A549 (cell line): ENCODE results near the gene PBRM1. TPM values are rescaled to one million over a fixed set of nuclear protein-coding genes. Genes with fewer than 3 reads are reported as not detected.

ENCODE experiments used
- ATAC-seq, 2 experiments: fragments of 200-7000 bp in 1 of 2; fragments of >200 bp in 1 of 2; cut with Nextera tagmentation in 1 of 2; cut with Tn5 transposase in 1 of 2; 3 replicates each; pipeline versions ENCODE4 v1.8.0 to v1.9.1; 2018 to 2020; ENCODE audit warnings: mild to moderate bottlenecking in 1 of 2, moderate library complexity in 1 of 2
- CTCF ChIA-PET: fragments of 300-600 bp; sonication (Branson Sonifier 250); formaldehyde crosslinking; extraction: SDS; loops from one replicate; lab custom pipeline; 2021; ENCODE audit warnings: antibody characterized with exemption, inconsistent platforms; lab: Yijun Ruan, JAX
- POLR2A ChIA-PET: fragments of 350-600 bp; formaldehyde crosslinking; extraction: SDS; loops from one replicate; lab custom pipeline; 2021; ENCODE audit warnings: antibody characterized with exemption, inconsistent platforms; lab: Yijun Ruan, JAX
- DNase-seq, 2 experiments: peaks; one replicate each; pipeline versions ENCODE4 v3.0.0 to v3.0.0-alpha.2; 2011 to 2016; ENCODE audit warnings: low read depth in 1 of 2, low spot score in 1 of 2
- FAIRE-seq: peaks from 2 replicates; lab custom pipeline; 2011; peaks lifted over from hg19 to GRCh38; lab: Jason Lieb, UNC
- H3K27ac ChIP-seq, 2 experiments: fragments of >200 bp; sonication (Bioruptor Twin); formaldehyde crosslinking; 3 replicates each; pipeline ENCODE4 v1.5.1; 2016 to 2017
- H3K4me1 ChIP-seq: fragments of >200 bp; sonication (Bioruptor Twin); formaldehyde crosslinking; 3 replicates; pipeline ENCODE4 v1.6.1; 2016
- H3K4me2 ChIP-seq: fragments of >200 bp; sonication (Bioruptor Twin); formaldehyde crosslinking; 3 replicates; pipeline ENCODE4 v1.6.1; 2016
- H3K4me3 ChIP-seq: fragments of >200 bp; sonication (Bioruptor Twin); formaldehyde crosslinking; 3 replicates; pipeline ENCODE4 v1.5.1; 2016
- H3K9me3 ChIP-seq: fragments of >200 bp; sonication (Bioruptor Twin); formaldehyde crosslinking; 3 replicates; pipeline ENCODE4 v1.6.1; 2016
- ATOH8 ChIP-seq: fragments of 250-450 bp; sonication (Bioruptor Pico); IDR thresholded peaks from 2 replicates; pipeline ENCODE4 v1.5.0; 2020; ENCODE audit warnings: low read depth, mild to moderate bottlenecking, moderate library complexity
- BHLHE40 ChIP-seq: IDR thresholded peaks from 2 replicates; pipeline ENCODE4 v1.6.1; 2012; ENCODE audit warnings: low read depth, low read length, inconsistent platforms
- CBX2 ChIP-seq: fragments of 200-600 bp; sonication (generic); IDR thresholded peaks from 2 replicates; pipeline ENCODE4 v1.6.1; 2016; ENCODE audit warnings: low read depth, mild to moderate bottlenecking, borderline replicate concordance
- CEBPB ChIP-seq, 2 experiments: fragments of >200 bp in 1 of 2; sonication (Bioruptor Twin) in 1 of 2; formaldehyde crosslinking in 1 of 2; IDR thresholded peaks; 2 replicates each; pipeline ENCODE4 v1.6.1; 2012 to 2016
- CHD2 ChIP-seq: fragments of 150-350 bp; IDR thresholded peaks from 2 replicates; pipeline ENCODE4 v1.6.1; 2014; ENCODE audit warnings: low read length; ENCODE audit not compliant: partially characterized antibody
- EHMT2 ChIP-seq: fragments of 200-600 bp; sonication (generic); IDR thresholded peaks from 2 replicates; pipeline ENCODE4 v1.6.1; 2016; ENCODE audit warnings: antibody characterized with exemption, low read depth, mild to moderate bottlenecking, moderate library complexity
- ESRRA ChIP-seq: fragments of 150-350 bp; IDR thresholded peaks from 2 replicates; pipeline ENCODE4 v1.6.1; 2014; ENCODE audit warnings: mild to moderate bottlenecking, low read length, borderline replicate concordance
- FOSL2 ChIP-seq, 2 experiments: fragments of 450-650 bp in 1 of 2; fragments of >200 bp in 1 of 2; sonication (Bioruptor Twin) in 1 of 2; formaldehyde crosslinking; IDR thresholded peaks; 2 replicates each; pipeline versions ENCODE4 v1.5.0 to v1.6.1; 2016 to 2020; ENCODE audit warnings: mild to moderate bottlenecking in 1 of 2, moderate library complexity in 1 of 2
- JUNB ChIP-seq: fragments of >200 bp; sonication (Bioruptor Twin); formaldehyde crosslinking; IDR thresholded peaks from 2 replicates; pipeline ENCODE4 v1.6.1; 2016
- KDM5A ChIP-seq: fragments of 200-600 bp; sonication (generic); IDR thresholded peaks from 2 replicates; pipeline ENCODE4 v1.6.1; 2016; ENCODE audit warnings: antibody characterized with exemption, mild to moderate bottlenecking
- NPAS2 ChIP-seq: fragments of 250-450 bp; sonication (Bioruptor Pico); IDR thresholded peaks from 2 replicates; pipeline ENCODE4 v1.8.0; 2022; ENCODE audit warnings: mild to moderate bottlenecking, moderate library complexity, borderline replicate concordance
- NR3C1 ChIP-seq: fragments of >200 bp; sonication (Bioruptor Twin); formaldehyde crosslinking; IDR thresholded peaks from 3 replicates; pipeline ENCODE4 v1.6.1; 2017
- RAD21 ChIP-seq, 2 experiments: fragments of >200 bp in 1 of 2; sonication (Bioruptor Twin) in 1 of 2; formaldehyde crosslinking in 1 of 2; IDR thresholded peaks in 1 of 2; conservative IDR thresholded peaks in 1 of 2; 2 replicates in 1 of 2; 3 replicates in 1 of 2; pipeline ENCODE4 v1.6.1; 2012 to 2018; ENCODE audit warnings: inconsistent platforms in 1 of 2
- RFX5 ChIP-seq: fragments of 450-650 bp; IDR thresholded peaks from 2 replicates; pipeline ENCODE4 v1.7.1; 2014; ENCODE audit warnings: antibody characterized with exemption, mild to moderate bottlenecking, moderate library complexity
- SMC3 ChIP-seq: fragments of >200 bp; sonication (Bioruptor Twin); formaldehyde crosslinking; IDR thresholded peaks from 3 replicates; pipeline ENCODE4 v1.6.1; 2018; ENCODE audit warnings: inconsistent platforms
- TFCP2L1 ChIP-seq: fragments of 250-450 bp; sonication (Bioruptor Pico); IDR thresholded peaks from 2 replicates; pipeline ENCODE4 v1.5.0; 2021; ENCODE audit warnings: mild to moderate bottlenecking
- WGBS: methylation state at CpG from one replicate; pipeline ENCODE4 v1.1.6; 2017; ENCODE audit errors: missing lambda C conversion rate; 5-methylcytosine and 5-hydroxymethylcytosine counted together
- polyA plus RNA-seq, 4 experiments: library from polyadenylated mRNA; depleted of rRNA in 3 of 4; stranded (reverse); fragments of >200 nt; fragmentation: RNase III in 1 of 4; extraction: RNeasy Plus Mini Kit Qiagen cat#74134 plus additional on column Dnase treatment in 1 of 4; gene quantifications; 2 replicates in 3 of 4; 3 replicates in 1 of 4; pipeline ENCODE4 v1.2.3, GENCODE V29; 2011 to 2017

The PBRM1 gene
- polyA plus RNA-seq, 2 of the 4 experiments (the other 2 are of a cell fraction): 15.0 to 21.6 TPM

DNA sequence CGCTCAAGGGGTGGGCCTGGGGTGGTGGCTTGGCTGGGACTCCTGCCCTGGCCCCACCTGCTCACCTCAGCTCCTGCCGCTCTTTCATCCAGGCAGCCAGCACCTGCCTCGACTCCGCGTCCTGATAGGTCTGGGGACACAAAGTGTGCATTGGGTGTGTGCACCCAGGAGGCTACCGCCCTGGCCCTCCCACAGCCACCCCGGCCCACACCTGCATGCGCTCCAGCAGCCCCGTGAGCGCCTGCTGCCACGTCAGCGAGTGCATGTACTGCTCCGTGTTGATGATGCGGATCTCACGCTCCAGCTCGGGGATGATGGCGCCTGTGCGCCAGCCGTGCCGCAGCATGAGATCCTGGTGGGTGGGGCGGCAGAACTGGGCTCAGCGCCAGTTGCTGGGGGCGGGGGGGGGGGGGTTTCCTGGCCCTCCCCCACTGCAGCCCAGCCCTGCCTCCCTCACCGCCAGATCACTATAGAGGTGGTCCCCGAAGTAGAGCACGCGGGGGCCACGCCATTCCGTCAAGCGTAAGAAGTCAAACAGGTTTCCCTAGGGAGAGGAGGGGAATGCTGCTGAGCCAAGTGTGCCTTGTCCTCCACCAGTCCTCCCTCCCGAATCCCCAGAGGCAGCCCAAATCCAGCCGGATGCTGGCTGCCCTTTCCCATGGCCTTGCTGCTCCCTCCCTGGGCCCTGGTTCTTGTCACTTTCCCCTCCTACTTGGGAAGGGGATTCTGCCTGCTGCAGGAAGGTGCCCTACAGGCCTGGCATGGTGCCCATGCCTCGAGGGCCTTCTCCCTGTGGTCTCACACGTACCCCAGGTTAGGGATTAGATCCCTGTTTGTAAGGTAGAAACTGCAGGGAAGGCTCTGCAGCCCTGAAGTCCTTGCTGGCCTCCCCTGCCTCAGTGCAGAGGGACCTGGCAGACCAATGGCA lies 160.7 kb downstream of the PBRM1 start:
- DNase-seq (no peak), FAIRE-seq (no peak), ATAC-seq (no peak)
- ChIA-PET CTCF (interaction anchor here (3.0 kb wide), 1 partner anchor 53 kb away, joined by 11 read pairs; no protein-coding TSS in a partner anchor), POLR2A (no interaction called here)
- Histone ChIP-seq H3K27ac (no peak overlapping the region), H3K4me2 (no peak overlapping the region), H3K4me3 (no peak overlapping the region), H3K9me3 (no peaks in the 10 kb centered on the region)
- WGBS: 97% methylated on average over 21 of the region's 34 CpGs
- TF ChIP-seq CEBPB (IDR thresholded peaks at IDR 0.05): no peak
- TF ChIP-seq NPAS2: no peak
- no peak for TF ChIP-seq ATOH8 (CRISPR knock-in tag)
- no peak for TF ChIP-seq ESRRA
- TF ChIP-seq EHMT2: no peak
- no peak for TF ChIP-seq KDM5A
- TF ChIP-seq RAD21 (conservative IDR thresholded peaks at IDR 0.05 in 1 of 2, IDR thresholded peaks at IDR 0.05 in 1 of 2): no peak
- TF ChIP-seq, all 56 proteins: peak for 0
- H3K4me1 ChIP-seq: no peaks in the 10 kb centered on the region

DNA sequence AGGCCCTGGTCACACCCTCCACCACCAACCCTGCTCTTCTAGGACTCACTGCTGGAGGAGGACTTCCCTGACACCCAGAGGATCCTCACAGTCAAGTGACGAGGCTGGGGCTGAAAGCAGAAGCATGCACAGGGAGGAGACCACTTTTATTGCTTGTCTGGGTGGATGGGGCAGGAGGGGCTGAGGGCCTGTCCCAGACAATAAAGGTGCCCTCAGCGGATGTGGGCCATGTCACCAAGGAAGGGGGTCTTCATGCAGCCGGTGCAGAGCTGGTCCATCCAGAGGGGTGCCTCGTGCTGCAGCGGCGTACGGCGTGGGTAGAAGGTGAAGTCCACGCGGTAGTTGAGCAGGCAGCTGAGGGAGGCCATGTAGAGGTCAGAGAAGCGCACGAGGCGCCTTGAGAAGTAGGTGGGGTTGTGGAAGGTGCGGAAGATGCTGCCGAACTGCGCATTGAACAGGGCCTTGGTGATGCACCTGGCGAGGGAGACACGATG lies 161.4 kb downstream of the PBRM1 start:
- Histone ChIP-seq H3K27ac (no peak overlapping the region), H3K4me1 (no peaks in the 10 kb centered on the region)
- POLR2A ChIA-PET: no interaction called here
- TF ChIP-seq SMC3 (no peak), TFCP2L1 (CRISPR knock-in tag) (no peak)
- TF ChIP-seq, all 56 proteins: peak for 0
- ATAC-seq: no peak
- no peak for DNase-seq
- CTCF ChIA-PET: interaction anchor here (3.0 kb wide), 1 partner anchor 52 kb away, joined by 11 read pairs; no protein-coding TSS in a partner anchor
- Histone ChIP-seq H3K9me3 (no peaks in the 10 kb centered on the region), H3K4me2 (no peak overlapping the region), H3K4me3 (no peak overlapping the region)
- 93% methylated on average over 18 of the region's 18 CpGs for WGBS
- FAIRE-seq: no peak

GRCh38 chr3:52523386-52524257 lies 162.1 kb downstream of the PBRM1 start:
- Histone ChIP-seq H3K4me3 (no peak overlapping the region), H3K27ac (no peak overlapping the region), H3K4me2 (no peak overlapping the region), H3K4me1 (no peaks in the 10 kb centered on the region)
- no peak for FAIRE-seq
- CTCF ChIA-PET: interaction anchor here (0.6 to 2.0 kb wide), 2 partner anchors 12 to 19 kb away, joined by 3 to 6 read pairs; partner anchors contain the start of gene UQCC5
- no peak for ATAC-seq
- 92% methylated on average over 12 of the region's 26 CpGs for WGBS
- TF ChIP-seq CBX2: no peak
- no peak for TF ChIP-seq JUNB
- TF ChIP-seq NR3C1: no peak
- TF ChIP-seq FOSL2 (IDR thresholded peaks at IDR 0.05): no peak
- no peak for TF ChIP-seq FOSL2 (CRISPR knock-in tag; IDR thresholded peaks at IDR 0.05)
- no peak for TF ChIP-seq BHLHE40
- no peak for TF ChIP-seq CHD2
- no peak for TF ChIP-seq RFX5
- TF ChIP-seq TFCP2L1 (CRISPR knock-in tag): no peak
- TF ChIP-seq, all 56 proteins: peak for 0
- H3K9me3 ChIP-seq: no peaks in the 10 kb centered on the region
- DNase-seq: no peak
- POLR2A ChIA-PET: no interaction called here
